Activated CD4-positive, alpha-beta T cell treated with anti-CD3 and anti-CD28 coated beads, Interleukin-2, amount 50 U/mL, for 4 hours (primary cell): ENCODE measurements around the gene VPS9D1.

Source experiments
- DNase-seq, 2 experiments: peaks; one replicate each; pipeline ENCODE4 v3.0.0-alpha.2; 2020

The VPS9D1 gene

DNA sequence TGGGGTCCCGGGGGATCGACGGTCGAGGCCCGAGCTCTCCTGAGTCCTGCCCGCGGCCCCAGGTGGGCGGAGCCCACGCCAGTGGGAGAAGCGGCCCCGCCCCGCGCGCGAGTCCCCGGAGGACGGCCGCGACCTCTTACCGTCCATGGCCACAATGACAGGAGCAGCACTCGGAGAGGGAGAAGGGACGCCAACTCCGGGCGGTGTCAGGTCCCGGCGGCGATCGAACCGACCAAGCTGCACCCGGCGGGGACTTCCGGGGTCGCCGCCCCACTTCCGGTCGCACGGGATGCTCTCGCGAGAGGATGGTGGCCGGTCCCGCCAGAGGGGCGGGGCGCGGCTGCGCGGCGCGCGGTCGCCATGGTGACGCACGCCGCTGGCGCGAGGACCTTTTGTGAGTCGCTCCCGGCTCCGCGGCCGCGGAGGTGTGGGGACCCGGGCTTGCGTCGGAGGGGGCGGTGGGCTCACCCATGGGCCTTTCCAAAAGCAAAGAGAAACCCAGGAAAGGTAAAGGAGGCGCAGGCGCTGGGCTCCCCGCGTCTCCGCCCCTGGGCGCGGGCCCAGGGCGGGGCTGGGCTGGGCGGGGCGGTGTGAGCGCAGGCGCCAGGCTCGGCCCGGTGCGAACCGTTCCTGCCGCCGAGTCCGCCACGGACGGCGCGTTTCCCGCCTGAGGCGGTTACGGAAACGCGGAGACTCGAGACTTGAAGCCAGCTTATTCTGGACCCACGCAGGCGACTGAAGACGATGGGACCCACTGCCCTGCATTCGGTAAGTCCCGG, 63.1 kb downstream of the VPS9D1 start, which contains the start of the genes CHMP1A and SPATA33:
Gene CHMP1A, minus strand, starts transcription at position 267 of the 779 bp plus-strand sequence. Its CDS starts 120 bp downstream, at position 147.
Gene SPATA33, plus strand, starts transcription at position 395 of the 779 bp plus-strand sequence. Its CDS starts 76 bp downstream, at position 471.
- peak; percentile 87 to 89 for DNase-seq
